Measurements from ENCODE around the gene FANCC.

GRCh38 chr9:95128177-95128524 lies 189.4 kb downstream of the FANCC start:
- TF ChIP-seq CTCF (IDR thresholded peaks at IDR 0.05) (no peak), POLR2AphosphoS5 (IDR thresholded peaks at IDR 0.05) (no peak)
